Retina (tissue), 1 donor: Measurements from ENCODE around the gene MANF.

Experiments
- DNase-seq: peaks from one replicate; pipeline ENCODE4 v3.0.0-alpha.2; 2016

The MANF gene

DNA sequence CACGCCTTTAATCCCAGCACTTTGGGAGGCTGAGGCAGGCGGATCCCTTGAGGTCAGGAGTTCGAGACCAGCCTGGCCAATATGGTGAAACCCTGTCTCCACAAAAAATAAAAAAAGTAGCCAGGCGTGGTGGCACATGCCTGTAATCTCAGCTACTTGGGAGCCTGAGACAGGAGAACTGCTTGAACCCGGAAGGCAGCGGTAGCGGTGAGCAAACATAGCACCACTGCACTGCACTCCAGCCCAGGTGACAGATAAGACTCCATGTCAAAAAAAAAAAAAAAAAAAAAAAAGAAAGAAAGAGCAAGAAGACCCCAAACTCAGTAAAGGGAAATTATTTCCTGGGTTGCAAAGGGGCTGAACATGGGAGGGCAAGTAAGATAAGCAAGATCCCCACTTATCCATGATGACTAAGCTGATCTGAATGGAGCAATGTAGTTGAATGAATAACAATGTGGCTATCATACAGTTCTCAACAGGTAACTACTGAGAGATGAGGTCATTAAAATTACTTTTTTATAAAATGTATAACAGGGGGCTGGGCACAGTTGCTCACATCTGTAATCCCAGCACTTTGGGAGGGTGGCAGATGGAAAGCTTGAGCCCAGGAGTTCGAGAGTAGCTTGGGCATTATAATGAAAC, 52.0 kb downstream of the MANF start:
- no peak for DNase-seq
